PC-9 (cell line): ENCODE data around the gene BACE1-AS. TPM values are rescaled to one million over a fixed set of nuclear protein-coding genes. Genes with fewer than 3 reads are reported as not detected.

Experiments used
- BruUV-seq: library from RNA; stranded (reverse); fragments of 400-500 nt; replicated peaks from 2 replicates; lab custom pipeline; 2021; lab: Mats Ljungman, UMichigan
- CTCF ChIA-PET: fragments of 300-600 bp; sonication (Branson Sonifier 250); formaldehyde crosslinking; loops from one replicate; lab custom pipeline; 2022; ENCODE audit warnings: antibody characterized with exemption; lab: Charles Lee
- POLR2A ChIA-PET: fragments of 300-600 bp; sonication (Branson Sonifier 250); formaldehyde crosslinking; loops from one replicate; lab custom pipeline; 2022; ENCODE audit warnings: antibody characterized with exemption; ENCODE audit not compliant: unreplicated experiment; lab: Charles Lee
- DNase-seq, 2 experiments: peaks; one replicate each; pipeline versions ENCODE4 v3.0.0 to v3.0.0-alpha.2; 2015 to 2022; ENCODE audit warnings: mixed read lengths in 1 of 2
- H2AFZ ChIP-seq: fragments of 200-600 bp; sonication (generic); 2 replicates; pipeline ENCODE4 v1.8.1; 2017; ENCODE audit warnings: antibody characterized with exemption
- H3F3A ChIP-seq: fragments of 200-600 bp; sonication (generic); 2 replicates; pipeline ENCODE4 v1.8.1; 2017; ENCODE audit warnings: antibody characterized with exemption, mild to moderate bottlenecking, low read depth; ENCODE audit not compliant: insufficient read depth
- H3K27ac ChIP-seq: fragments of 200-600 bp; sonication (generic); 2 replicates; pipeline ENCODE4 v1.6.1; 2016; ENCODE audit warnings: mixed run types
- H3K27me3 ChIP-seq: fragments of 200-600 bp; sonication (generic); 2 replicates; pipeline ENCODE4 v1.6.1; 2016; ENCODE audit warnings: low read depth, mixed run types; ENCODE audit not compliant: insufficient read depth
- H3K36me3 ChIP-seq: fragments of 200-600 bp; sonication (generic); 2 replicates; pipeline ENCODE4 v1.6.1; 2016; ENCODE audit warnings: low read depth, mixed run types
- H3K4me1 ChIP-seq: fragments of 200-600 bp; sonication (generic); replicated peaks from 2 replicates; pipeline ENCODE4 v1.6.1; 2016; ENCODE audit warnings: mixed run types; ENCODE audit not compliant: insufficient read depth
- H3K4me2 ChIP-seq: fragments of 200-600 bp; sonication (generic); 2 replicates; pipeline ENCODE4 v1.6.1; 2017; ENCODE audit warnings: mixed run types
- H3K4me3 ChIP-seq: fragments of 200-600 bp; sonication (generic); 2 replicates; pipeline ENCODE4 v1.6.1; 2016; ENCODE audit warnings: mixed run types
- H3K79me2 ChIP-seq: fragments of 200-600 bp; sonication (generic); 2 replicates; pipeline ENCODE4 v1.6.1; 2017; ENCODE audit warnings: low read depth, mixed run types
- H3K9me2 ChIP-seq: fragments of 200-600 bp; sonication (generic); 2 replicates; pipeline ENCODE4 v1.8.1; 2017; ENCODE audit warnings: mild to moderate bottlenecking; ENCODE audit not compliant: insufficient read depth
- H3K9me3 ChIP-seq: fragments of 200-600 bp; sonication (generic); 2 replicates; pipeline ENCODE4 v1.8.1; 2016; ENCODE audit warnings: low read depth; ENCODE audit not compliant: insufficient read depth
- H4K20me1 ChIP-seq: fragments of 200-600 bp; sonication (generic); 2 replicates; pipeline ENCODE4 v1.8.1; 2017; ENCODE audit not compliant: insufficient read depth
- CTCF ChIP-seq: fragments of 200-600 bp; sonication (generic); conservative IDR thresholded peaks from 2 replicates; pipeline ENCODE4 v1.6.1; 2017; ENCODE audit warnings: mixed run types, antibody characterized with exemption, mild to moderate bottlenecking, moderate library complexity
- EZH2 ChIP-seq: fragments of 200-600 bp; sonication (generic); IDR thresholded peaks from 2 replicates; pipeline ENCODE4 v1.8.0; 2017; ENCODE audit warnings: antibody characterized with exemption, low read depth
- intact Hi-C: fragments of 100-400 bp; cut with micrococcal nuclease; formaldehyde crosslinking; loops from one replicate; pipeline ENCODE4 v1.10.0; 2022; ENCODE audit not compliant: unreplicated experiment
- total RNA-seq: library from RNA; stranded (reverse); gene quantifications from 2 replicates; pipeline ENCODE4 v1.2.3, GENCODE V29; 2021

Gene BACE1-AS
- total RNA-seq, 1 experiment from 2014 or later = 8.8 TPM

DNA sequence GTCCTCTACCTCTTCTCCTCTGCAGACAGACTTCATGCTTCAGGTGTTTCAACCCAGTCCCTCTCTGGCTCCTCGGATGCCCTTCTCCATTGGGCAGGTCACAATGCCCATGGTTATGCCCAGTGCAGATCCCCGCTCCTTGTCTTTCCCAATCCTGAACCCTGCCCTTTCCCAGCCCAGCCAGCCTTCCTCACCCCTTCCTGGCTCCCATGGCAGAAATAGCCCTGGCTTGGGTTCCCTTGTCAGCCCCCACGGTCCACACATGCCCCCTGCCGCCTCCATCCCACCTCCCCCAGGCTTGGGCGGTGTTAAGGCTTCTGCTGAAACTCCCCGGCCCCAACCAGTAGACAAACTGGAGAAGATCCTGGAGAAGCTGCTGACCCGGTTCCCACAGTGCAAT is 9.3 kb upstream of the BACE1-AS start:
- no peak for DNase-seq
- BruUV-seq = TSS peak; percentile 37
- Histone ChIP-seq H3K27ac (no peak overlapping the region), H3K79me2 (no peaks in the 10 kb centered on the region), H3K9me3 (no peaks in the 10 kb centered on the region), H3K27me3 (no peaks in the 10 kb centered on the region), H3K4me1 (no peaks in the 10 kb centered on the region), H3K4me2 (no peak overlapping the region), H4K20me1 (no peaks in the 10 kb centered on the region), H3K9me2 (no peaks in the 10 kb centered on the region), H3F3A (no peaks in the 10 kb centered on the region), H3K4me3 (no peak overlapping the region), H3K36me3 (peaks cover 18% of the 10 kb centered on the region; the same call in 1 of the 2 replicates), H2AFZ (no peak overlapping the region)
- ChIA-PET POLR2A (no interaction called here), CTCF (no interaction called here)
- TF ChIP-seq EZH2 (no peak), CTCF (no peak)
- intact Hi-C loops = no loop called here

DNA sequence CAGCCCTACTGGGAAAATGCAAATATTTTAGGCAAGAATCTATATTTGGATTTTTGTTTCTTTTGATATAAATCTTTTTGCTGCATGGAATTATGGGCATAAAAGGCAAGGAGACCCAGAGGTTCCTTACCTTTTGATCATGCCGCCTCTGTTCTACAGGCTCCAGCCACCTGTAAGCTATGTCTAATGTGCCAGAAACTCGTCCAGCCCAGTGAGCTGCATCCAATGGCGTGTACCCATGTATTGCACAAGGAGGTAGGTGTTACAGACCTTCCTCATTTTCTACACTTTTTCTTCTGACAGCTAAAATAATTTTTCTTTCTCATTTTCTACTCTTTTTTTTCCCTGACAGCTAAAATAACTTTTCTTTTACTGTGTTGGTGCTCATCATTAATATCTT is 8.2 kb upstream of the BACE1-AS start:
- Histone ChIP-seq H3K27me3 (no peaks in the 10 kb centered on the region), H3F3A (no peaks in the 10 kb centered on the region), H3K9me3 (no peaks in the 10 kb centered on the region), H3K27ac (no peak overlapping the region), H3K36me3 (peaks cover 18% of the 10 kb centered on the region; the same call in 1 of the 2 replicates), H3K4me1 (no peaks in the 10 kb centered on the region), H4K20me1 (no peaks in the 10 kb centered on the region), H3K79me2 (no peaks in the 10 kb centered on the region), H3K4me3 (no peak overlapping the region), H3K9me2 (no peaks in the 10 kb centered on the region), H3K4me2 (no peak overlapping the region), H2AFZ (no peak overlapping the region)
- BruUV-seq = no TSS peak
- CTCF ChIA-PET = no interaction called here
- intact Hi-C loops = no loop called here
- DNase-seq = no peak
- POLR2A ChIA-PET = no interaction called here
- no peak for TF ChIP-seq CTCF
- TF ChIP-seq EZH2 = no peak

DNA sequence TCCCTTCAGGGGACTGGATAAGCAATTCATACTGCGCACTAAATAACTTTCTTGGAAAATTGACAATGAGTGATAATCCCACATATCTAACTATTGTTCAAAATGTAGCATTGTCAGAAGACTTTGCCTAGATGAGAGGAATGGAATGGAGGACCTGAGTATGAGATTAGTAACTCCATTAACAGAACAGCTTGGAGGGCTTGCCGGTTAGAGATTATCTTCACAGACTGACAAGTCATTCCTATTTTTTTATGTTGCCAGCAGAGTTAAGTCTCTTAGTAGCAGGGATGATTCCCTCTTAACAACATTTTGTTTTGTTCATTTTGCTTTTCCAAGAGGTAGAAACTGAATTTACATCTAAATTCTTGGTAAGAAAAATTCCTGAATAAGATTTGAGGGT is 7.1 kb upstream of the BACE1-AS start:
- Histone ChIP-seq H3K9me2 (no peaks in the 10 kb centered on the region), H3K9me3 (no peaks in the 10 kb centered on the region), H3K4me2 (no peak overlapping the region), H3K4me1 (no peaks in the 10 kb centered on the region), H4K20me1 (no peaks in the 10 kb centered on the region), H2AFZ (no peak overlapping the region), H3K36me3 (peaks cover 18% of the 10 kb centered on the region; the same call in 1 of the 2 replicates), H3K27me3 (no peaks in the 10 kb centered on the region), H3F3A (no peaks in the 10 kb centered on the region), H3K4me3 (no peak overlapping the region), H3K27ac (no peak overlapping the region), H3K79me2 (no peaks in the 10 kb centered on the region)
- TF ChIP-seq EZH2 = no peak
- no peak for TF ChIP-seq CTCF
- intact Hi-C loops = no loop called here
- ChIA-PET POLR2A (no interaction called here), CTCF (no interaction called here)
- no TSS peak for BruUV-seq
- DNase-seq = no peak
